ENCODE measurements around the gene CCT8. TPM values are rescaled to one million over a fixed set of nuclear protein-coding genes. Genes with fewer than 3 reads are reported as not detected.
A peak's percentile ranks its signal among the peaks of the same experiment; 100 is the strongest.

Gene CCT8
- total and polyA plus RNA-seq, 2 experiments from 2014 or later: 151 to 153 TPM

- in situ Hi-C loops (cut with MboI): no loop called here
- H3K9me2 ChIP-seq (ENCODE audit: insufficient read depth): no peaks in the 10 kb centered on the region
- TF ChIP-seq EZH2phosphoT487 (IDR thresholded peaks at IDR 0.05; ENCODE audit: insufficient read depth, low read depth): no peak
- no peak for TF ChIP-seq EZH2 (IDR thresholded peaks at IDR 0.05; ENCODE audit: insufficient read depth, poor library complexity, severe bottlenecking)
- no peak overlapping the region for H3K4me3 ChIP-seq
- no peaks in the 10 kb centered on the region for H3K4me1 ChIP-seq (ENCODE audit: insufficient read depth)
- 79 to 82% methylated on average over 4 of the region's 4 CpGs for WGBS, 2 experiments (ENCODE audit: low coverage in 1 of 2, low lambda C conversion rate in 2 of 2, missing lambda C conversion rate in 2 of 2)
- H3K9ac ChIP-seq: no peak overlapping the region
- H3K27ac ChIP-seq: no peak overlapping the region
- H2AFZ ChIP-seq: no peak overlapping the region
- no peak for DNase-seq
- H3K9me3 ChIP-seq (ENCODE audit: low read depth): no peaks in the 10 kb centered on the region
- peaks cover 56% of the 10 kb centered on the region for H3K36me3 ChIP-seq (ENCODE audit: low read depth)
- H3K27me3 ChIP-seq (replicated peaks; ENCODE audit: insufficient read depth): no peaks in the 10 kb centered on the region
- H3K79me2 ChIP-seq (ENCODE audit: insufficient read depth): peaks cover 50% of the 10 kb centered on the region
- H4K20me1 ChIP-seq (ENCODE audit: insufficient read depth): no peaks in the 10 kb centered on the region
- no peak overlapping the region for H3K4me2 ChIP-seq (ENCODE audit: unreplicated experiment)
- H3F3A ChIP-seq (ENCODE audit: insufficient read depth): no peaks in the 10 kb centered on the region
Observed at GRCh38 chr21:29033301-29033700, 40.1 kb downstream of the CCT8 start.

GRCh38 chr21:29030909-29031308, 42.5 kb downstream of the CCT8 start:
- Histone ChIP-seq H3K27ac (no peak overlapping the region), H3K36me3 (ENCODE audit: low read depth) (peaks cover 41% of the 10 kb centered on the region), H3K27me3 (replicated peaks; ENCODE audit: insufficient read depth) (no peaks in the 10 kb centered on the region; the same call in 1 of the 2 replicates), H4K20me1 (ENCODE audit: insufficient read depth) (no peaks in the 10 kb centered on the region), H3K79me2 (ENCODE audit: insufficient read depth) (peaks cover 74% of the 10 kb centered on the region), H3K4me1 (ENCODE audit: insufficient read depth) (peaks cover 3% of the 10 kb centered on the region), H3F3A (ENCODE audit: insufficient read depth) (no peaks in the 10 kb centered on the region), H2AFZ (no peak overlapping the region), H3K9me3 (ENCODE audit: low read depth) (no peaks in the 10 kb centered on the region), H3K9ac (no peak overlapping the region), H3K9me2 (ENCODE audit: insufficient read depth) (no peaks in the 10 kb centered on the region), H3K4me2 (ENCODE audit: unreplicated experiment) (no peak overlapping the region), H3K4me3 (no peak overlapping the region)
- in situ Hi-C loops (cut with MboI): no loop called here
- no peak for TF ChIP-seq EZH2phosphoT487 (IDR thresholded peaks at IDR 0.05; ENCODE audit: insufficient read depth, low read depth)
- no peak for TF ChIP-seq EZH2 (IDR thresholded peaks at IDR 0.05; ENCODE audit: insufficient read depth, poor library complexity, severe bottlenecking)
- DNase-seq: no peak
- WGBS, 2 experiments (ENCODE audit: low coverage in 1 of 2, low lambda C conversion rate in 2 of 2, missing lambda C conversion rate in 2 of 2): 85 to 100% methylated on average over 1 of the region's 1 CpG

GRCh38 chr21:29029524-29029923, 43.9 kb downstream of the CCT8 start:
- H3K79me2 ChIP-seq (ENCODE audit: insufficient read depth): peaks cover 83% of the 10 kb centered on the region
- peaks cover 33% of the 10 kb centered on the region for H3K36me3 ChIP-seq (ENCODE audit: low read depth)
- no peaks in the 10 kb centered on the region; the same call in 1 of the 2 replicates for H3K27me3 ChIP-seq (replicated peaks; ENCODE audit: insufficient read depth)
- H3K9me3 ChIP-seq (ENCODE audit: low read depth): no peaks in the 10 kb centered on the region
- no peaks in the 10 kb centered on the region for H4K20me1 ChIP-seq (ENCODE audit: insufficient read depth)
- no peaks in the 10 kb centered on the region for H3K9me2 ChIP-seq (ENCODE audit: insufficient read depth)
- no peak overlapping the region for H3K9ac ChIP-seq
- 97 to 100% methylated on average over 1 of the region's 1 CpG for WGBS, 2 experiments (ENCODE audit: low coverage in 1 of 2, low lambda C conversion rate in 2 of 2, missing lambda C conversion rate in 2 of 2)
- H3F3A ChIP-seq (ENCODE audit: insufficient read depth): peaks cover 9% of the 10 kb centered on the region
- no peak for TF ChIP-seq EZH2 (IDR thresholded peaks at IDR 0.05; ENCODE audit: insufficient read depth, poor library complexity, severe bottlenecking)
- no peak for TF ChIP-seq EZH2phosphoT487 (IDR thresholded peaks at IDR 0.05; ENCODE audit: insufficient read depth, low read depth)
- in situ Hi-C loops (cut with MboI): no loop called here
- H3K4me3 ChIP-seq: no peak overlapping the region
- H3K4me1 ChIP-seq (ENCODE audit: insufficient read depth): peaks cover 7% of the 10 kb centered on the region
- no peak for DNase-seq
- H3K27ac ChIP-seq: no peak overlapping the region
- no peak overlapping the region for H2AFZ ChIP-seq
- no peak overlapping the region for H3K4me2 ChIP-seq (ENCODE audit: unreplicated experiment)

GRCh38 chr21:29025328-29025713, 48.1 kb downstream of the CCT8 start:
- H3K36me3 ChIP-seq (ENCODE audit: low read depth): peaks cover 9% of the 10 kb centered on the region; the same call in 1 of the 2 replicates
- peak; percentile 71 for DNase-seq
- H3K9me2 ChIP-seq (ENCODE audit: insufficient read depth): no peaks in the 10 kb centered on the region
- peak overlapping the region; percentile 97 for H2AFZ ChIP-seq
- peaks cover 52% of the 10 kb centered on the region for H3K79me2 ChIP-seq (ENCODE audit: insufficient read depth)
- H3K9me3 ChIP-seq (ENCODE audit: low read depth): no peaks in the 10 kb centered on the region
- H3K9ac ChIP-seq: peak overlapping the region; percentile 94
- WGBS, 2 experiments (ENCODE audit: low coverage in 1 of 2, low lambda C conversion rate in 2 of 2, missing lambda C conversion rate in 2 of 2): 1 to 4% methylated on average over 6 of the region's 6 CpGs
- H3K4me1 ChIP-seq (ENCODE audit: insufficient read depth): peaks cover 7% of the 10 kb centered on the region
- in situ Hi-C loops (cut with MboI): no loop called here
- H3K4me2 ChIP-seq (ENCODE audit: unreplicated experiment): peak overlapping the region; percentile 97
- peak overlapping the region; percentile 90 for H3K4me3 ChIP-seq
- no peak for TF ChIP-seq EZH2phosphoT487 (IDR thresholded peaks at IDR 0.05; ENCODE audit: insufficient read depth, low read depth)
- no peak for TF ChIP-seq EZH2 (IDR thresholded peaks at IDR 0.05; ENCODE audit: insufficient read depth, poor library complexity, severe bottlenecking)
- peaks cover 12% of the 10 kb centered on the region for H3F3A ChIP-seq (ENCODE audit: insufficient read depth)
- no peaks in the 10 kb centered on the region; the same call in 1 of the 2 replicates for H3K27me3 ChIP-seq (replicated peaks; ENCODE audit: insufficient read depth)
- peak overlapping the region; percentile 96 for H3K27ac ChIP-seq
- no peaks in the 10 kb centered on the region for H4K20me1 ChIP-seq (ENCODE audit: insufficient read depth)
